IMR-90 (cell line): ENCODE data around the gene WDR37.

ENCODE experiments used
- RAD21 ChIP-seq: IDR thresholded peaks from 2 replicates; pipeline ENCODE4 v1.6.1; 2012; ENCODE audit warnings: low read length, improper control_type of control experiment
- SMC3 ChIP-seq: fragments of 150-350 bp; IDR thresholded peaks from 2 replicates; pipeline ENCODE4 v1.6.1; 2016; ENCODE audit warnings: low read depth, mild to moderate bottlenecking, antibody characterized with exemption, low read length, moderate library complexity
- USF2 ChIP-seq: fragments of 150-350 bp; IDR thresholded peaks from 2 replicates; pipeline ENCODE4 v1.6.1; 2017; ENCODE audit warnings: mild to moderate bottlenecking, antibody characterized with exemption, low read length, low read depth
- TF ChIP-seq, protein P1 (sequence below): conservative IDR thresholded peaks from 2 replicates; pipeline ENCODE4 v1.5.1; 2012; ENCODE audit warnings: mild to moderate bottlenecking, low read depth, low read length, improper control_type of control experiment

DNA sequence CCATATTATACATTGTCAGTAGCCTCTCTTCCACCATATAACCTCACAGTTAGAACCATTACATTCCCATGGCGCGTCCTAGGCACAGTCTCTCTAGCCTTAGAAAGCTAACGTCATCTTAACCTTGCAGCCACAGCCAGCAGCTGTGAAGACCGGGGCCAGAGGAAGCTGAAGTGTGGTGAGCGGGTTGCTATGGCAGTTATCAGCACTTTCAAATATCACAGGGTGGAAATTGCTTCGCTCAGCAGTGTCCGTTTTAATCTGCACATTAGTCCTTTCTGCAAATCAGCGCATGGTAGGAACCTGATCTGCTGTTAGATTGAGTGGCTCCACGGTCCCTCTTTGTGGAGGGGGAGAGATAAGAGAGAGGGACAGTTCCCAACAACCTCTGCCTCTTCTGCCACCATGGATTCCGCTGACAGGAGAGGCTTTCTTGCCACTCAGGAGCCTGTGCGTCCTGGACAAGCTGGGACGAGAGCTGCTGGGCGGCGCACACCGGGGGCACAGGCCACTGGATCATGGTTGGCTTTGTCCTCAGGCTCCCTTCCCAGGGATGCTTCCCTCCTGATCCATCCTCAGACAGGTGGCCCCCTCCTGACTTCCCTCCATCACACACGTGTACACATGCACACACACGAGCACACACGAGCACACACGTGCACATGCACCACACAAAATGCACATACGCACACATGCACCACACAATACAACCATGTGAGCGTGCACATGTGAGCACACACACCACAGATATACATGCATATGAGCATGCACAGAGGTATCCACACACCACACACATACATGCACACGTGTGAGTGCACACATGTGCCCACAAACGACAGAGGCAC, 93.8 kb downstream of the WDR37 start:
- TF ChIP-seq, protein P1, sequence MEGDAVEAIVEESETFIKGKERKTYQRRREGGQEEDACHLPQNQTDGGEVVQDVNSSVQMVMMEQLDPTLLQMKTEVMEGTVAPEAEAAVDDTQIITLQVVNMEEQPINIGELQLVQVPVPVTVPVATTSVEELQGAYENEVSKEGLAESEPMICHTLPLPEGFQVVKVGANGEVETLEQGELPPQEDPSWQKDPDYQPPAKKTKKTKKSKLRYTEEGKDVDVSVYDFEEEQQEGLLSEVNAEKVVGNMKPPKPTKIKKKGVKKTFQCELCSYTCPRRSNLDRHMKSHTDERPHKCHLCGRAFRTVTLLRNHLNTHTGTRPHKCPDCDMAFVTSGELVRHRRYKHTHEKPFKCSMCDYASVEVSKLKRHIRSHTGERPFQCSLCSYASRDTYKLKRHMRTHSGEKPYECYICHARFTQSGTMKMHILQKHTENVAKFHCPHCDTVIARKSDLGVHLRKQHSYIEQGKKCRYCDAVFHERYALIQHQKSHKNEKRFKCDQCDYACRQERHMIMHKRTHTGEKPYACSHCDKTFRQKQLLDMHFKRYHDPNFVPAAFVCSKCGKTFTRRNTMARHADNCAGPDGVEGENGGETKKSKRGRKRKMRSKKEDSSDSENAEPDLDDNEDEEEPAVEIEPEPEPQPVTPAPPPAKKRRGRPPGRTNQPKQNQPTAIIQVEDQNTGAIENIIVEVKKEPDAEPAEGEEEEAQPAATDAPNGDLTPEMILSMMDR: no peak
- TF ChIP-seq RAD21 (no peak), SMC3 (no peak), USF2 (no peak)
